ENCODE measurements around the gene WLS. TPM values are rescaled to one million over a fixed set of nuclear protein-coding genes. Genes with fewer than 3 reads are reported as not detected.

Gene WLS
- total and polyA plus RNA-seq, 2 donors (not counting 1 experiment from before 2014, with no cell fraction given) = 156 to 269 TPM

DNA sequence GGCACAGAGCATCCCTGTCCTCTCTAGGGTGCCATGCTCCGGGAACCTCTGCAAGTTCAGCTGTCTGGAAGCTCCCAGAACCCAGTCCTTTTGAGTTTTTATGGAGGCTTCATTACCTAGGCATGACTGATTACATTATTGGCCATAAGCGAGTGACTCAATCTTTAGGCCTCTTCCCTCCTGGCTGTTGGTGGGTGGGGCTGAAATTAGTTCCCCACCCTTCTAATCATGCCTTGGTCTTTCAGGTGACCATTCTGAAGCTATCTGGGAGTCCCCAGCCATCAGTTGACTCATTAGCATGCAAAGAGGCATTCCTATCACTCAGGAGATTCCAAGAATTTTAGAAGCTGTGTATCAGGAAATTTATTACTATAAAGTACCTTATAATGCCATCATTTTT is 46.6 kb downstream of the WLS start:
- no peak for TF ChIP-seq EZH2 (IDR thresholded peaks at IDR 0.05; ENCODE audit: low read length, missing control alignments)
- TF ChIP-seq, protein P1, sequence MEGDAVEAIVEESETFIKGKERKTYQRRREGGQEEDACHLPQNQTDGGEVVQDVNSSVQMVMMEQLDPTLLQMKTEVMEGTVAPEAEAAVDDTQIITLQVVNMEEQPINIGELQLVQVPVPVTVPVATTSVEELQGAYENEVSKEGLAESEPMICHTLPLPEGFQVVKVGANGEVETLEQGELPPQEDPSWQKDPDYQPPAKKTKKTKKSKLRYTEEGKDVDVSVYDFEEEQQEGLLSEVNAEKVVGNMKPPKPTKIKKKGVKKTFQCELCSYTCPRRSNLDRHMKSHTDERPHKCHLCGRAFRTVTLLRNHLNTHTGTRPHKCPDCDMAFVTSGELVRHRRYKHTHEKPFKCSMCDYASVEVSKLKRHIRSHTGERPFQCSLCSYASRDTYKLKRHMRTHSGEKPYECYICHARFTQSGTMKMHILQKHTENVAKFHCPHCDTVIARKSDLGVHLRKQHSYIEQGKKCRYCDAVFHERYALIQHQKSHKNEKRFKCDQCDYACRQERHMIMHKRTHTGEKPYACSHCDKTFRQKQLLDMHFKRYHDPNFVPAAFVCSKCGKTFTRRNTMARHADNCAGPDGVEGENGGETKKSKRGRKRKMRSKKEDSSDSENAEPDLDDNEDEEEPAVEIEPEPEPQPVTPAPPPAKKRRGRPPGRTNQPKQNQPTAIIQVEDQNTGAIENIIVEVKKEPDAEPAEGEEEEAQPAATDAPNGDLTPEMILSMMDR (conservative IDR thresholded peaks at IDR 0.05 in 1 of 2, IDR thresholded peaks at IDR 0.05 in 1 of 2; ENCODE audit: low read depth in 1 of 2, low read length in 2 of 2) = no peak
- H3K9ac ChIP-seq (ENCODE audit: insufficient read depth, low read length) = no peak overlapping the region
- H3K79me2 ChIP-seq (ENCODE audit: control insufficient read depth, insufficient read depth, low read length) = peaks cover 3% of the 10 kb centered on the region
- no peak overlapping the region for H2AFZ ChIP-seq (ENCODE audit: low read length)
- H3K27ac ChIP-seq (ENCODE audit: insufficient read depth, low read length) = no peak overlapping the region
- peaks cover 6% of the 10 kb centered on the region for H3K36me3 ChIP-seq (ENCODE audit: control insufficient read depth, insufficient read depth, low read length)
- H4K20me1 ChIP-seq (ENCODE audit: control insufficient read depth, extremely low read depth, insufficient read depth, low read length) = no peaks in the 10 kb centered on the region
- H3K9me3 ChIP-seq (ENCODE audit: control insufficient read depth, insufficient read depth, low read depth, low read length) = no peaks in the 10 kb centered on the region
- H3K27me3 ChIP-seq (ENCODE audit: control insufficient read depth, insufficient read depth, low read length) = no peaks in the 10 kb centered on the region
- H3K4me3 ChIP-seq (replicated peaks in 1 of 4; ENCODE audit: control extremely low read depth in 1 of 4, insufficient read depth in 1 of 4, low read depth in 3 of 4, low read length in 4 of 4) = no peak overlapping the region
- peak in 1 of 2 donors; percentile 34 for DNase-seq (ENCODE audit: low read depth in 2 of 2)
- H3K4me2 ChIP-seq (ENCODE audit: extremely low read depth, insufficient read depth, low read length) = no peak overlapping the region
- peaks cover 7% of the 10 kb centered on the region for H3K4me1 ChIP-seq (ENCODE audit: control insufficient read depth, extremely low read depth, insufficient read depth, low read length)

DNA sequence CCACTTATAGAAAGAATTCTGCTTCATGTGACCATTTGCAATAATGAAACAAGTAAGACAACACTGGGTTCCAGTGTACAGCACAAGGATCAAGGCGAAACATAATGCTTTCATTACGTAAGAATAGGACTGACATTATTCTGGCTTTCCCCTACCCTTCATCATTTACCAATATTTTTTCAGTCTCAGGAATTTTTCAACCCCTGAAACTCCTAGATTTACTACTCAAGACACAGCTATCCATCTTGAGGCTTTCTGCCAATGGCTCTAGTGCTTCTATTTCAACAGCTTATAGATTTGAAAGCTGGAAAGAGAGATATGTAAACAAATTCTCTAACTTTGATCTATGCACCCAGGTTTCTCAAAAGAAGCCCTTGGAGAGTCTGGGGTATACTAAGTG is 48.4 kb downstream of the WLS start:
- DNase-seq (ENCODE audit: low read depth in 2 of 2) = peak in 1 of 2 donors; percentile 33
- Histone ChIP-seq H3K4me2 (ENCODE audit: extremely low read depth, insufficient read depth, low read length) (no peak overlapping the region), H3K36me3 (ENCODE audit: control insufficient read depth, insufficient read depth, low read length) (peaks cover 1% of the 10 kb centered on the region), H3K9me3 (ENCODE audit: control insufficient read depth, insufficient read depth, low read depth, low read length) (no peaks in the 10 kb centered on the region), H3K27ac (ENCODE audit: insufficient read depth, low read length) (no peak overlapping the region), H3K4me3 (replicated peaks in 1 of 4; ENCODE audit: control extremely low read depth in 1 of 4, insufficient read depth in 1 of 4, low read depth in 3 of 4, low read length in 4 of 4) (no peak overlapping the region), H3K4me1 (ENCODE audit: control insufficient read depth, extremely low read depth, insufficient read depth, low read length) (peaks cover 16% of the 10 kb centered on the region), H3K79me2 (ENCODE audit: control insufficient read depth, insufficient read depth, low read length) (peaks cover 2% of the 10 kb centered on the region), H2AFZ (ENCODE audit: low read length) (no peak overlapping the region), H3K27me3 (ENCODE audit: control insufficient read depth, insufficient read depth, low read length) (no peaks in the 10 kb centered on the region), H3K9ac (ENCODE audit: insufficient read depth, low read length) (no peak overlapping the region), H4K20me1 (ENCODE audit: control insufficient read depth, extremely low read depth, insufficient read depth, low read length) (no peaks in the 10 kb centered on the region)
- TF ChIP-seq EZH2 (IDR thresholded peaks at IDR 0.05; ENCODE audit: low read length, missing control alignments) = no peak
- TF ChIP-seq, protein P1 (conservative IDR thresholded peaks at IDR 0.05 in 1 of 2, IDR thresholded peaks at IDR 0.05 in 1 of 2; ENCODE audit: low read depth in 1 of 2, low read length in 2 of 2) = no peak

GRCh38 chr1:68181165-68181556 is 51.2 kb downstream of the WLS start:
- H3K4me3 ChIP-seq (replicated peaks in 1 of 4; ENCODE audit: control extremely low read depth in 1 of 4, insufficient read depth in 1 of 4, low read depth in 3 of 4, low read length in 4 of 4) = no peak overlapping the region
- no peak for DNase-seq (ENCODE audit: low read depth in 2 of 2)
- H3K4me1 ChIP-seq (ENCODE audit: control insufficient read depth, extremely low read depth, insufficient read depth, low read length) = peaks cover 15% of the 10 kb centered on the region
- no peak overlapping the region for H3K27ac ChIP-seq (ENCODE audit: insufficient read depth, low read length)
- peaks cover 1% of the 10 kb centered on the region for H3K36me3 ChIP-seq (ENCODE audit: control insufficient read depth, insufficient read depth, low read length)
- no peak overlapping the region for H2AFZ ChIP-seq (ENCODE audit: low read length)
- no peak overlapping the region for H3K9ac ChIP-seq (ENCODE audit: insufficient read depth, low read length)
- no peaks in the 10 kb centered on the region for H4K20me1 ChIP-seq (ENCODE audit: control insufficient read depth, extremely low read depth, insufficient read depth, low read length)
- TF ChIP-seq EZH2 (IDR thresholded peaks at IDR 0.05; ENCODE audit: low read length, missing control alignments) = no peak
- TF ChIP-seq, protein P1 (conservative IDR thresholded peaks at IDR 0.05 in 1 of 2, IDR thresholded peaks at IDR 0.05 in 1 of 2; ENCODE audit: low read depth in 1 of 2, low read length in 2 of 2) = no peak
- no peaks in the 10 kb centered on the region for H3K27me3 ChIP-seq (ENCODE audit: control insufficient read depth, insufficient read depth, low read length)
- peaks cover 5% of the 10 kb centered on the region for H3K79me2 ChIP-seq (ENCODE audit: control insufficient read depth, insufficient read depth, low read length)
- H3K9me3 ChIP-seq (ENCODE audit: control insufficient read depth, insufficient read depth, low read depth, low read length) = no peaks in the 10 kb centered on the region
- no peak overlapping the region for H3K4me2 ChIP-seq (ENCODE audit: extremely low read depth, insufficient read depth, low read length)

All from fibroblast of lung (primary cell).